Rectal smooth muscle tissue (tissue), 1 donor: ENCODE measurements around the gene ELF2.
"Not testable (repeated sequence)": the region's sequence is repeated elsewhere in the genome, so short reads cannot be mapped to it uniquely, and the experiment has no call there.

Source experiments
- H3K27ac ChIP-seq: one replicate; pipeline ENCODE4 v1.7.0; 2013; ENCODE audit warnings: low read depth, low read length, inconsistent platforms
- H3K27me3 ChIP-seq: one replicate; pipeline ENCODE4 v1.7.0; 2013; ENCODE audit warnings: low read length; ENCODE audit not compliant: control insufficient read depth, insufficient read depth
- H3K36me3 ChIP-seq: one replicate; pipeline ENCODE4 v1.7.0; 2013; ENCODE audit warnings: low read length; ENCODE audit not compliant: control insufficient read depth, insufficient read depth
- H3K4me1 ChIP-seq: one replicate; pipeline ENCODE4 v1.7.0; 2013; ENCODE audit warnings: low read length; ENCODE audit not compliant: control insufficient read depth, insufficient read depth
- H3K4me3 ChIP-seq: one replicate; pipeline ENCODE4 v1.7.0; 2013; ENCODE audit warnings: low read length
- H3K9ac ChIP-seq: one replicate; pipeline ENCODE4 v1.7.0; 2013; ENCODE audit warnings: low read length

ELF2 gene

GRCh38 chr4:139207247-139207646 is 30.2 kb upstream of the ELF2 start:
- Histone ChIP-seq H3K27ac (no peak overlapping the region), H3K4me1 (no peaks in the 10 kb centered on the region), H3K4me3 (no peak overlapping the region), H3K27me3 (no peaks in the 10 kb centered on the region), H3K9ac (no peak overlapping the region), H3K36me3 (no peaks in the 10 kb centered on the region)

GRCh38 chr4:139202991-139203390 is 26.0 kb upstream of the ELF2 start:
- no peaks in the 10 kb centered on the region for H3K36me3 ChIP-seq
- H3K4me1 ChIP-seq, result no peaks in the 10 kb centered on the region
- no peak overlapping the region for H3K4me3 ChIP-seq
- H3K9ac ChIP-seq, result no peak overlapping the region
- H3K27me3 ChIP-seq, result no peaks in the 10 kb centered on the region
- H3K27ac ChIP-seq, result no peak overlapping the region

- Histone ChIP-seq H3K9ac (no peak overlapping the region), H3K36me3 (no peaks in the 10 kb centered on the region), H3K4me1 (no peaks in the 10 kb centered on the region), H3K4me3 (no peak overlapping the region), H3K27me3 (no peaks in the 10 kb centered on the region), H3K27ac (no peak overlapping the region)
Measured at GRCh38 chr4:139200506-139200905, 23.5 kb upstream of the ELF2 start.

- Histone ChIP-seq H3K9ac (no peak overlapping the region), H3K4me1 (no peaks in the 10 kb centered on the region), H3K27ac (no peak overlapping the region), H3K27me3 (no peaks in the 10 kb centered on the region), H3K36me3 (no peaks in the 10 kb centered on the region), H3K4me3 (no peak overlapping the region)
Measured at GRCh38 chr4:139200102-139200501, 23.1 kb upstream of the ELF2 start.

- H3K4me1 ChIP-seq, H3K4me3 ChIP-seq, H3K9ac ChIP-seq, H3K36me3 ChIP-seq, H3K27me3 ChIP-seq, H3K27ac ChIP-seq: not testable (repeated sequence)
Measured at GRCh38 chr4:139197214-139197613, 20.2 kb upstream of the ELF2 start.

- no peaks in the 10 kb centered on the region for H3K36me3 ChIP-seq
- H3K4me1 ChIP-seq, result no peaks in the 10 kb centered on the region
- H3K4me3 ChIP-seq, result no peak overlapping the region
- H3K27me3 ChIP-seq, result no peaks in the 10 kb centered on the region
- H3K27ac ChIP-seq, result no peak overlapping the region
- H3K9ac ChIP-seq, result no peak overlapping the region
Measured at GRCh38 chr4:139196462-139196861, 19.4 kb upstream of the ELF2 start.

- Histone ChIP-seq H3K36me3 (no peaks in the 10 kb centered on the region), H3K27ac (no peak overlapping the region), H3K4me3 (no peak overlapping the region), H3K4me1 (no peaks in the 10 kb centered on the region), H3K27me3 (no peaks in the 10 kb centered on the region), H3K9ac (no peak overlapping the region)
Measured at GRCh38 chr4:139191373-139191772, 14.4 kb upstream of the ELF2 start.

- H3K9ac ChIP-seq, result no peak overlapping the region
- H3K36me3 ChIP-seq, result no peaks in the 10 kb centered on the region
- H3K4me3 ChIP-seq, result no peak overlapping the region
- H3K4me1 ChIP-seq, result no peaks in the 10 kb centered on the region
- no peaks in the 10 kb centered on the region for H3K27me3 ChIP-seq
- H3K27ac ChIP-seq, result no peak overlapping the region
Measured at GRCh38 chr4:139189972-139190371, 13.0 kb upstream of the ELF2 start.

- Histone ChIP-seq H3K27ac (no peak overlapping the region), H3K9ac (no peak overlapping the region), H3K4me1 (no peaks in the 10 kb centered on the region), H3K36me3 (no peaks in the 10 kb centered on the region), H3K27me3 (no peaks in the 10 kb centered on the region), H3K4me3 (no peak overlapping the region)
Measured at GRCh38 chr4:139189417-139189749, 12.4 kb upstream of the ELF2 start.

GRCh38 chr4:139188648-139189416 is 11.8 kb upstream of the ELF2 start:
- no peaks in the 10 kb centered on the region for H3K36me3 ChIP-seq
- no peaks in the 10 kb centered on the region for H3K27me3 ChIP-seq
- H3K4me1 ChIP-seq, result no peaks in the 10 kb centered on the region
- no peak overlapping the region for H3K4me3 ChIP-seq
- no peak overlapping the region for H3K9ac ChIP-seq
- H3K27ac ChIP-seq, result no peak overlapping the region

GRCh38 chr4:139184129-139184528 is 7.1 kb upstream of the ELF2 start:
- H3K4me3 ChIP-seq, result no peak overlapping the region

GRCh38 chr4:139177869-139178619 is 1.0 kb upstream of the ELF2 start:
- no peaks in the 10 kb centered on the region for H3K36me3 ChIP-seq
- H3K9ac ChIP-seq, result peak overlapping the region; percentile 93
- peaks cover 3% of the 10 kb centered on the region for H3K4me1 ChIP-seq
- peak overlapping the region; percentile 80 for H3K4me3 ChIP-seq
- H3K27me3 ChIP-seq, result no peaks in the 10 kb centered on the region
- H3K27ac ChIP-seq, result peak overlapping the region; percentile 100

More at GRCh38 chr4:139184129-139184528, 7.1 kb upstream of the ELF2 start:
- Histone ChIP-seq H3K4me1 (no peaks in the 10 kb centered on the region), H3K36me3 (no peaks in the 10 kb centered on the region), H3K27me3 (no peaks in the 10 kb centered on the region), H3K9ac (no peak overlapping the region), H3K27ac (no peak overlapping the region)
